Stomach (tissue), 9 donors: ENCODE data around the gene STK36. TPM values are rescaled to one million over a fixed set of nuclear protein-coding genes. Genes with fewer than 3 reads are reported as not detected.
A peak's percentile ranks its signal among the peaks of the same experiment; 100 is the strongest.

Experiments used
- DNase-seq, 2 donors: peaks; one replicate each; pipeline versions ENCODE4 v3.0.0 to v3.0.0-alpha.2; 2013 to 2019
- H3K27ac ChIP-seq, 5 donors: fragments of 200-600 bp in 4 of 5; sonication (generic) in 4 of 5; one replicate each; pipeline ENCODE4 v1.5.1; 2013 to 2019; ENCODE audit warnings: mild to moderate bottlenecking in 1 of 5, moderate library complexity in 1 of 5
- H3K27me3 ChIP-seq, 3 donors: fragments of 200-600 bp; sonication (generic); one replicate each; pipeline ENCODE4 v1.5.1; 2017 to 2019; ENCODE audit warnings: mixed run types in 1 of 3
- H3K36me3 ChIP-seq, 4 donors: fragments of 200-600 bp; sonication (generic); 1 replicate in 3 of 4; 2 replicates in 1 of 4; pipeline ENCODE4 v1.5.1; 2016 to 2019
- H3K4me1 ChIP-seq, 4 donors: fragments of 200-600 bp; sonication (generic); one replicate each; pipeline ENCODE4 v1.5.1; 2016 to 2019
- H3K4me3 ChIP-seq, 4 donors: fragments of 200-600 bp; sonication (generic) in 3 of 4; one replicate each; pipeline ENCODE4 v1.5.1; 2016 to 2019; ENCODE audit warnings: mild to moderate bottlenecking in 1 of 4
- H3K9me3 ChIP-seq, 4 donors: fragments of 200-600 bp; sonication (generic); one replicate each; pipeline ENCODE4 v1.5.1; 2016 to 2019
- EP300 ChIP-seq: sonication (generic); formaldehyde crosslinking; IDR thresholded peaks from one replicate; pipeline ENCODE4 v1.6.1; 2017; ENCODE audit warnings: antibody characterized with exemption
- POLR2A ChIP-seq, 4 donors: fragments of 450-650 bp; IDR thresholded peaks; one replicate each; pipeline ENCODE4 v1.6.1; 2016; ENCODE audit warnings: antibody characterized with exemption in 4 of 4, control low read depth in 2 of 4, mild to moderate bottlenecking in 1 of 4, moderate library complexity in 1 of 4
- POLR2AphosphoS5 ChIP-seq, 3 donors: sonication (generic); formaldehyde crosslinking; IDR thresholded peaks; one replicate each; pipeline ENCODE4 v1.6.1; 2016; ENCODE audit warnings: antibody characterized with exemption in 3 of 3
- WGBS, 5 donors: extraction: QIAGEN DNeasy Blood & Tissue Kit in 3 of 5; methylation state at CpG; one replicate each; pipeline versions ENCODE4 v1.1.5 to v1.1.7; 2013 to 2018; 5-methylcytosine and 5-hydroxymethylcytosine counted together
- intact Hi-C: fragments of 100-400 bp; cut with DNase I; formaldehyde crosslinking; loops from one replicate; pipeline ENCODE4 v1.15.1; 2023; ENCODE audit warnings: low total_unique reads
- polyA plus RNA-seq, 3 donors: library from polyadenylated mRNA; stranded (reverse); fragments of 200-250 nt; gene quantifications; one replicate each; pipeline ENCODE4 v1.2.3, GENCODE V29; 2013
- total RNA-seq, 5 donors: library from RNA; depleted of rRNA; stranded (reverse); fragments of >200 nt; gene quantifications; one replicate each; pipeline versions ENCODE4 v1.1.0 to v1.2.3, GENCODE V29; 2014 to 2016
- TF ChIP-seq, protein P1 (sequence below), 7 experiments: fragments of 450-650 bp in 4 of 7; fragments of 200-600 bp in 3 of 7; sonication (generic) in 3 of 7; IDR thresholded peaks; one replicate each; pipeline ENCODE4 v1.5.1; 2016 to 2019; ENCODE audit warnings: antibody characterized with exemption in 7 of 7, control low read depth in 2 of 7, mild to moderate bottlenecking in 1 of 7
- donor health status: healthy with polysubstance abuse.
- donor health status: Bipolar disorder and iron deficiency.
- donor health status: healthy.

Gene STK36
- total and polyA plus RNA-seq, 8 donors: 3.8 to 253 (median 27.6) TPM

DNA sequence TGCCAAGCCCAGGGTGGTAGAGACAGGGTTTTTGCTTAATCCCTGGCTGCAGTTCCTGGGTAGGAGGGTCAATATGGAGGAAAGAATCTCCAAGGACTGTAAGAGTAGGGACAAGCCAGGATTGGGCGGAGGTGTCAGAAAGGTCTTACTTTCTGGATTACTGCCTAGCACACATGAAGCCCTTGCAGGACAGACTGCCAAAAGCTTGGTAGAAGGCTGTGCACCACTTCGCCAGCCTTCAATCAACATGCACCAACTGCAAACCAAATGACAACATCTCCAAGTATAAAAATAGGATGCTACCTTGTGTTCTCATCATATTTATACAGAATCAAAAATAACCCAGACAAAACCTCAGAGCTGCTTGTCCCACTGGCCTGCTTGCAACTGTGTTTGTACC lies 16.1 kb upstream of the STK36 start:
- Histone ChIP-seq H3K36me3 (peaks cover 28 to 70% (median 64%) of the 10 kb centered on the region in 4 donors), H3K27me3 (no peaks in the 10 kb centered on the region), H3K9me3 (no peaks in the 10 kb centered on the region), H3K27ac (no peak overlapping the region), H3K4me3 (no peak overlapping the region), H3K4me1 (peaks cover 15 to 30% (median 25%) of the 10 kb centered on the region in 4 donors)
- DNase-seq: no peak
- TF ChIP-seq EP300: no peak
- TF ChIP-seq POLR2A (IDR thresholded peaks at IDR 0.05): no peak
- TF ChIP-seq, protein P1, sequence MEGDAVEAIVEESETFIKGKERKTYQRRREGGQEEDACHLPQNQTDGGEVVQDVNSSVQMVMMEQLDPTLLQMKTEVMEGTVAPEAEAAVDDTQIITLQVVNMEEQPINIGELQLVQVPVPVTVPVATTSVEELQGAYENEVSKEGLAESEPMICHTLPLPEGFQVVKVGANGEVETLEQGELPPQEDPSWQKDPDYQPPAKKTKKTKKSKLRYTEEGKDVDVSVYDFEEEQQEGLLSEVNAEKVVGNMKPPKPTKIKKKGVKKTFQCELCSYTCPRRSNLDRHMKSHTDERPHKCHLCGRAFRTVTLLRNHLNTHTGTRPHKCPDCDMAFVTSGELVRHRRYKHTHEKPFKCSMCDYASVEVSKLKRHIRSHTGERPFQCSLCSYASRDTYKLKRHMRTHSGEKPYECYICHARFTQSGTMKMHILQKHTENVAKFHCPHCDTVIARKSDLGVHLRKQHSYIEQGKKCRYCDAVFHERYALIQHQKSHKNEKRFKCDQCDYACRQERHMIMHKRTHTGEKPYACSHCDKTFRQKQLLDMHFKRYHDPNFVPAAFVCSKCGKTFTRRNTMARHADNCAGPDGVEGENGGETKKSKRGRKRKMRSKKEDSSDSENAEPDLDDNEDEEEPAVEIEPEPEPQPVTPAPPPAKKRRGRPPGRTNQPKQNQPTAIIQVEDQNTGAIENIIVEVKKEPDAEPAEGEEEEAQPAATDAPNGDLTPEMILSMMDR (IDR thresholded peaks at IDR 0.05): no peak
- TF ChIP-seq POLR2AphosphoS5 (IDR thresholded peaks at IDR 0.05): no peak
- intact Hi-C loops: no loop called here
- WGBS, 5 donors: 64 to 94% (median 78%) methylated on average over 2 of the region's 2 CpGs

DNA sequence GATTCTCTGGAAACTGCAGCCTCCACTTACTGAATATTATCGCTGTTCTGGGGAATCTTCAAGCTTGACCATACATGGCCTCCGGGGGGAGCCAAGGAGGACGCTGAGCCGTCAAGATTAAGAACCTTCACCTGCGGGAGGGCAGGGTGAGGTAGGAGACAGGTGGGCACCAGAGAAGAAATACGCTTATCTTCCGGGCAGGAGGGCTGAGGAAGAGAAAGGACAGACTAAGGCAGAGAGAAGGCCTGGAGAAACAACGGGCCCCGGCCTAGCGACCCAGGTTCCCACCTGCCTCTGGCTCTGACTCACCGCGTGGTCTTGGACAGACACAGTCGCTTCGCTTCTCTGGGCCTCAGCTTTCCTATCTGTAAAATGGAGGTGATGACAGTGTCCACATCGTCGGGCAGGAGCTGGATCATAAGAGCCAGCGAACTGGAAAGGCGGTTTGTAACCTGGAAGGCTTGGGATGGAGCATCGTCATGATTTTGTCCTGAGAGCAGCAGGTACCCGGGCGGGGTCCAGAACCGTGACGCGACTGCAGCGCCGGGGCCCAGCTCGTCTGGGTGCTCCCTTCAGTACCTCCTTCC lies 13.1 kb upstream of the STK36 start:
- WGBS, 5 donors: 0 to 3% (median 1%) methylated on average over 22 to 27 of the region's 27 CpGs
- H3K9me3 ChIP-seq: no peaks in the 10 kb centered on the region
- intact Hi-C loops: no loop called here
- TF ChIP-seq, protein P1 (IDR thresholded peaks at IDR 0.05): peak in 2 of 7 experiments; percentile 23 to 27
- TF ChIP-seq POLR2A (IDR thresholded peaks at IDR 0.05): no peak
- peak; percentile 49 to 75 for DNase-seq
- peaks cover 31 to 65% (median 58%) of the 10 kb centered on the region in 4 donors for H3K36me3 ChIP-seq
- no peaks in the 10 kb centered on the region for H3K27me3 ChIP-seq
- peak overlapping the region; percentile 71 to 91 (median 87) for H3K4me3 ChIP-seq
- H3K27ac ChIP-seq: peak overlapping the region; percentile 73 to 87 (median 81)
- H3K4me1 ChIP-seq: peaks cover 15 to 33% (median 27%) of the 10 kb centered on the region in 4 donors

DNA sequence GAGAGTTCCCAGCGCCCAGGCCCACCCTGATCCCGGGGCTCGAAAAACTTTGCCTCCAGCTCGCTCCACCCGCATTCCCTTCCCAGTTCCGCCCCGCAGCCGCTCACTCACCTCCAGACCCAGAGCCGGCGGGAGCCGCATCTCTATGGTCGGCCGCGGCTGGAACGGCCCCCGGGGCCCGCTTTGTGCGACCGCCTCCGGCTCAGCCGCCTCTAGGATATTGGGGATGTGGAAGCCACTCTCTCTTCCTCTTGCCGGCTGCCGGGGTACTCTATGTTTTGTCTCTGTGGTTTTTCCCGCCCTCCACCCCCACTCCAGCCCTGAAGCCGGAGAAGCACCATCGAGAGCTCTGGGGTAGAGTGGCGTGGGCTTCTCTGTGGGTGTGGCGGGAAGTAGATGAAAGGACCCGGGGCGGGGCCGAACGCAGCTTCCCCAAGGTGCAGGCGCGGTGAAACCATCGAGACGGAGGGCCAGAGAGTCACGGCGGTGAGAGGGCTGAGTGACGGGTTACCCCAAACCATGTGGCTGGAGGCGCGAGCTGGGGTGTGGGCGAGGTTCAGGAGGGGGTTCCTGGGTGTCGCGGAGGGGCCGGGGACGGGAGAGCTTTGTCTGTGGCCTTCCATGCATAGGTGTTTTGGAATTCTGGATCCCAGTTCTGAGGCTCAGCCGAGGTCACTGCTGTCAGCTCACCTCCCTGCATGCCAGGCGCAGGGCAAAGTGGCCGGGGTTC lies 12.5 kb upstream of the STK36 start, which contains the start of the genes BCS1L and ZNF142:
TSS of gene BCS1L (plus strand) at position 426 of the 730 bp plus-strand sequence. CDS start 1,305 bp downstream, outside the sequence.
TSS of gene ZNF142 (minus strand) at position 366 of the 730 bp plus-strand sequence. CDS start 3,194 bp downstream, outside the sequence.
- no peaks in the 10 kb centered on the region for H3K9me3 ChIP-seq
- peak; percentile 92 to 96 for DNase-seq
- 0 to 1% (median 0%) methylated on average over 43 to 49 of the region's 49 CpGs for WGBS, 5 donors
- peaks cover 37 to 65% (median 58%) of the 10 kb centered on the region in 4 donors for H3K36me3 ChIP-seq
- peak within 1 kb of the TSS; percentile 71 to 91 (median 87) for H3K4me3 ChIP-seq
- intact Hi-C loops: no loop called here
- TF ChIP-seq POLR2A (IDR thresholded peaks at IDR 0.05) (no peak), POLR2AphosphoS5 (IDR thresholded peaks at IDR 0.05) (peak; percentile 10 to 70 (median 50)), EP300 (no peak)
- TF ChIP-seq, protein P1 (IDR thresholded peaks at IDR 0.05): no peak
- H3K27ac ChIP-seq: peak within 1 kb of the TSS; percentile 73 to 87 (median 81)
- no peaks in the 10 kb centered on the region for H3K27me3 ChIP-seq
- H3K4me1 ChIP-seq: peaks cover 15 to 33% (median 27%) of the 10 kb centered on the region in 4 donors

DNA sequence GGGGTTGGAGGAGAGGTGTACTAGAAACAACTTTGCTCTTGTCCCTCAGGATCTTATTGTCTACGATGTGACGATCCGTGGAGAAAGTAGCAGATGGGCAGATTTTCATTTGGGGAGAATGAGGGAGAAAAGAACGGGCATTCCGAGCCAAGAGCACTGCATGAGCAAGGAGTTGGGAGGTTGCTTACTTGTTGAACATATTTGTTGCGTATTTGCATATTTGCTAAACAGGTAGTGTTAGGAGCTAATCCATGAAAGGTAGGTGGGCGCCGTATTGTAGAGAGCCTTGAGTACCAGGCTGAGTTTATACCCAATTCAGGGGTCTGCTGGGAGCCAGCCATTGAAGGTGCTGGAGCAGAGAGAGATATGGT lies 11.9 kb upstream of the STK36 start:
- intact Hi-C loops: no loop called here
- no peaks in the 10 kb centered on the region for H3K27me3 ChIP-seq
- no peak for DNase-seq
- TF ChIP-seq, protein P1 (IDR thresholded peaks at IDR 0.05): no peak
- no peak for TF ChIP-seq POLR2AphosphoS5 (IDR thresholded peaks at IDR 0.05)
- peak overlapping the region; percentile 55 to 87 (median 81) for H3K27ac ChIP-seq
- no peaks in the 10 kb centered on the region for H3K9me3 ChIP-seq
- H3K4me1 ChIP-seq: peaks cover 15 to 33% (median 27%) of the 10 kb centered on the region in 4 donors
- peak overlapping the region; percentile 71 to 91 (median 87) for H3K4me3 ChIP-seq
- peaks cover 42 to 65% (median 58%) of the 10 kb centered on the region in 4 donors for H3K36me3 ChIP-seq
- 9 to 21% (median 13%) methylated on average over 8 of the region's 8 CpGs for WGBS, 5 donors
